ENCODE data around the gene F5.

F5 gene

DNA sequence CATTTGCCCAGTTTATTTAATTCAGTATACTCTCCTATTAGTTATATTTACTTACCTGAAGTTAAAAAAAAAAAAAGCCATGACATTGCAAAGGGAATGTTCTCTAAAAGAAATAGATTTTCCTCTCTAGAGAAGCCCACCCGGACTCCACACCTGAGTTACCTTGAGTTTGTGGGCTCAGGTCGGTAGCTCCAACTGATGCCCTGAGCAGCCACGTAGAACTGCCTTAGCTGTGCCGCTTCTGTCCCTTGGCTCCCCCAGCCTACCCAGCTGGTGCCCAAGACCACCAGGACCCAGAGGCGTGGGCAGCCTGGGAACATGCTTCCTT lies 250 bp downstream of the F5 start:
- Histone ChIP-seq H3K4me3 (ENCODE audit: low read depth, low read length) (peak overlapping the region; percentile 33), H3K36me3 (no peaks in the 10 kb centered on the region), H3K27ac (no peak overlapping the region), H3K27me3 (ENCODE audit: insufficient read depth, low read depth, severe bottlenecking) (no peaks in the 10 kb centered on the region), H3K9me3 (ENCODE audit: severe bottlenecking) (no peaks in the 10 kb centered on the region)
- no peak for DNase-seq
- TF ChIP-seq, protein P1, sequence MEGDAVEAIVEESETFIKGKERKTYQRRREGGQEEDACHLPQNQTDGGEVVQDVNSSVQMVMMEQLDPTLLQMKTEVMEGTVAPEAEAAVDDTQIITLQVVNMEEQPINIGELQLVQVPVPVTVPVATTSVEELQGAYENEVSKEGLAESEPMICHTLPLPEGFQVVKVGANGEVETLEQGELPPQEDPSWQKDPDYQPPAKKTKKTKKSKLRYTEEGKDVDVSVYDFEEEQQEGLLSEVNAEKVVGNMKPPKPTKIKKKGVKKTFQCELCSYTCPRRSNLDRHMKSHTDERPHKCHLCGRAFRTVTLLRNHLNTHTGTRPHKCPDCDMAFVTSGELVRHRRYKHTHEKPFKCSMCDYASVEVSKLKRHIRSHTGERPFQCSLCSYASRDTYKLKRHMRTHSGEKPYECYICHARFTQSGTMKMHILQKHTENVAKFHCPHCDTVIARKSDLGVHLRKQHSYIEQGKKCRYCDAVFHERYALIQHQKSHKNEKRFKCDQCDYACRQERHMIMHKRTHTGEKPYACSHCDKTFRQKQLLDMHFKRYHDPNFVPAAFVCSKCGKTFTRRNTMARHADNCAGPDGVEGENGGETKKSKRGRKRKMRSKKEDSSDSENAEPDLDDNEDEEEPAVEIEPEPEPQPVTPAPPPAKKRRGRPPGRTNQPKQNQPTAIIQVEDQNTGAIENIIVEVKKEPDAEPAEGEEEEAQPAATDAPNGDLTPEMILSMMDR (IDR thresholded peaks at IDR 0.05; ENCODE audit: low read depth, low read length), result no peak

DNA sequence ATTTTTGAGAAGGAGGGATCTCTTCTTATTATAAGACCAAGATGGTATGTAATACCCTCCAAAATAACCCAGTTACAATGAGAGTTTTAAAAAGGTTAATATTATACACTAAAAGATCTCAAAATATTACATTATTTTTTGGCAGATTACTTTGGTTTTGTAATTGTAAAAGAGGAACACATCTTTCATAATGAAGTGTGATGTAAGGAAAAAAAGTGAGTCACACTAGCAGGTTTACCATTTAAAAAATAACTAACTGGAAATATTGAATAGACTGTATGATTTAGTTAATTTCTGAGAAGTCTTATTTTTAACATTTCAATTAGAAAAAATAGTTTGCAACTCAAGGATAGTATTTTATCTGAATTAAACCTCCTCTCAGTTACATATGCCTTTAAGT lies 1.1 kb downstream of the F5 start:
- DNase-seq, result no peak
- TF ChIP-seq, protein P1 (IDR thresholded peaks at IDR 0.05; ENCODE audit: low read depth, low read length), result no peak
- Histone ChIP-seq H3K36me3 (no peaks in the 10 kb centered on the region), H3K27ac (no peak overlapping the region), H3K9me3 (ENCODE audit: severe bottlenecking) (no peaks in the 10 kb centered on the region), H3K4me3 (ENCODE audit: low read depth, low read length) (no peak overlapping the region), H3K27me3 (ENCODE audit: insufficient read depth, low read depth, severe bottlenecking) (no peaks in the 10 kb centered on the region)

DNA sequence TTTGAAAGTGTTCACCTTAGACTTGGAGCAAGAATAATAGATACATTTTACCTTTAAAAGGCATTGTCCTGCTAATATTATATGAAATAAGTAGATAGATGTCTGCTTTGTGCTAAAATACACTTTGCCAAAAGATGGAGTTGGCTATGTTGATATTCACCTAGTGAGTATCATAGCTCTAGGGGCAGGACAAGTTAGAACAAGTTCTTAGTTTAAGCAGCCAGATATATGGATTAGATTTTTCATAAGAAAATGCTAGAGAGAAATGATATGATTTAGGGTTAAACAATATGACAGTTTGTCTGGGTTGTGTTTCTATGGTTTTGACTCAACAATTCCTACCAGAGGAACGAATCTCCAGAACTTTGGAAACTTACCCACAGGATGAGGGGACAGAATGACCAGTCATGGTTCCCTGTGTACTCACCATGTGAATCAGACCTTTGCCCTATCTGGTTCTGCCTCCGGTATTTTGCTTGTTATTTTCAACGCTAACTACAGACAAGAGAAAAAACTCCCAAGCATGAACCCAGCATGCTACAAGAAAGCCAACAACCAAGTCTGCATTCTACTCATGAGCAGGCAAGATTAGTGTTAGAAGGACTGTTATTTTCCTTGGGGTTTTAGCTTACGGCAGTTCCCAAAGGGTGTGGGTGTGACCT lies 1.7 kb downstream of the F5 start:
- TF ChIP-seq, protein P1 (IDR thresholded peaks at IDR 0.05; ENCODE audit: low read depth, low read length), result no peak
- Histone ChIP-seq H3K9me3 (ENCODE audit: severe bottlenecking) (no peaks in the 10 kb centered on the region), H3K27ac (no peak overlapping the region), H3K27me3 (ENCODE audit: insufficient read depth, low read depth, severe bottlenecking) (no peaks in the 10 kb centered on the region), H3K36me3 (no peaks in the 10 kb centered on the region), H3K4me3 (ENCODE audit: low read depth, low read length) (no peak overlapping the region)
- no peak for DNase-seq

DNA sequence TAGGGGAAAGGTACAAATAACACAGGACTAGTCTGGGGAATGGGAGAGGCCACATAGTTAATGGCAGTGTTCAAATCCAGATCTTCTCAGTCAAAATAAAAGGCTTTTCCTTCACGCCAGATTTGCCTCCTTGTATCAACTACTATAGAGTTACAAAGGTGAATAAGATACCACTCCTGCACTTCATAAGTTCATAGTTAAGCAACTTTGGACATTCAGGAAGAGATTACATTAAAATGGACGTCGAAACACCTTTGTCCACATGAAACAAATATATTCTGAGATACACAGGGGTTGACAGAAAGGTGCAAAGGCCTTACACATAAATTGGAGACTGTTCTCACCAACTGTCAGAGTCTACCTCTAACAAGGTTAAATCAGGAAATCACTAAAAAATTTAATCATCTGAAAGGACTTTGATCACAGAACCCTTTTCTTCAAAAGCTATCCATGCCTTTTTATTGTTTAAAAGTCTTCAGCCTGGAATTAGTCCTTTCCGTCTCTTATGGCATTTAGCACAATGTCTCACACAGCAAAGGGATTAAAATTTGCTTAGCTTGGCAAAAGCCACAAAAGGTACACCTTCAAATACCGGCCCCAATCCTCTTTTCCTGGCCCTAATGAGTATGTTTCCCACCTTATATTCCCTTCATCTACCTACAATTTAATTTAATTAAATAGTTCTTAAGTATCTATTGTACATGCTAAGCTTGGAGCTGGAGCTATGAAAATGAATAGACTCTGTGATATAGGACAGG lies 8.1 kb downstream of the F5 start:
- no peak overlapping the region for H3K27ac ChIP-seq
- no peaks in the 10 kb centered on the region for H3K36me3 ChIP-seq
- no peak for DNase-seq
- no peaks in the 10 kb centered on the region for H3K9me3 ChIP-seq (ENCODE audit: severe bottlenecking)
- H3K27me3 ChIP-seq (ENCODE audit: insufficient read depth, low read depth, severe bottlenecking), result no peaks in the 10 kb centered on the region
- no peak overlapping the region for H3K4me3 ChIP-seq (ENCODE audit: low read depth, low read length)
- TF ChIP-seq, protein P1 (IDR thresholded peaks at IDR 0.05; ENCODE audit: low read depth, low read length), result no peak

DNA sequence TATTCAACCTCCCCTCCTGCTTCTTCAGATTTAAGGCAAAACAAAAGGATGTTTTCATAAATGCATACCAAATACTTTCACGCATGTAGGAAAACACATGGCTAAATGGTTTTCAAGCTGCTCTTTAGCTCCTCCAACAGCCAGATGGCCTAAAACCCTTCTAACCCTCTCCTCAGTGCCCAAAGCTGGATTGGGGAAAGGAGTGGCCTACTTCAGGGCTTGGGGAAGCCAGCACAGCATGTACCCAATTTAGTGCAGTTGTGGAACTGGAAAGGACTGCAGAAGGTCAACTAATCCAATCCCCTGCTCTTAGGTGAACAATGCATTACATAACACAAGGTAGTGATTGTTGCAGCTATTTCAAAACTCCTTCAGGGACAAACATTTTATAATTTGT lies 9.3 kb downstream of the F5 start:
- H3K9me3 ChIP-seq (ENCODE audit: severe bottlenecking), result no peaks in the 10 kb centered on the region
- TF ChIP-seq, protein P1 (IDR thresholded peaks at IDR 0.05; ENCODE audit: low read depth, low read length), result no peak
- H3K36me3 ChIP-seq, result no peaks in the 10 kb centered on the region
- no peaks in the 10 kb centered on the region for H3K27me3 ChIP-seq (ENCODE audit: insufficient read depth, low read depth, severe bottlenecking)
- H3K27ac ChIP-seq, result no peak overlapping the region
- no peak overlapping the region for H3K4me3 ChIP-seq (ENCODE audit: low read depth, low read length)
- no peak for DNase-seq
